BJ (cell line): ENCODE data around the gene THOP1. TPM values are rescaled to one million over a fixed set of nuclear protein-coding genes. Genes with fewer than 3 reads are reported as not detected.

Source experiments
- CTCF ChIA-PET: fragments of 350-600 bp; formaldehyde crosslinking; extraction: SDS; loops from one replicate; lab custom pipeline; 2021; ENCODE audit warnings: antibody characterized with exemption, inconsistent platforms; lab: Yijun Ruan, JAX
- POLR2A ChIA-PET: fragments of 300-600 bp; sonication (Branson Sonifier 250); formaldehyde crosslinking; extraction: SDS; loops from one replicate; lab custom pipeline; 2021; ENCODE audit warnings: antibody characterized with exemption; lab: Charles Lee
- DNase-seq: peaks from one replicate; pipeline ENCODE4 v3.0.0-alpha.2; 2011; ENCODE audit warnings: low read depth
- H3K27me3 ChIP-seq: 2 replicates; pipeline ENCODE4 v1.6.0; 2011; ENCODE audit warnings: low read length; ENCODE audit not compliant: control insufficient read depth, insufficient read depth
- H3K36me3 ChIP-seq: 2 replicates; pipeline ENCODE4 v1.5.1; 2011; ENCODE audit warnings: low read length; ENCODE audit not compliant: control insufficient read depth, insufficient read depth
- H3K4me3 ChIP-seq: 2 replicates; pipeline ENCODE4 v1.5.1; 2011; ENCODE audit warnings: low read depth, mild to moderate bottlenecking, control low read depth, low read length
- CTCF ChIP-seq: IDR thresholded peaks from 2 replicates; pipeline ENCODE4 v1.5.1; 2011; ENCODE audit warnings: low read depth, mild to moderate bottlenecking, control low read depth, inconsistent platforms, low read length, moderate library complexity; ENCODE audit not compliant: insufficient read depth
- polyA plus RNA-seq: library from polyadenylated mRNA; depleted of rRNA; stranded (reverse); fragments of >200 nt; gene quantifications from 2 replicates; pipeline ENCODE4 v1.2.3, GENCODE V29; 2011

The THOP1 gene
- polyA plus RNA-seq, 1 experiment = 71.7 TPM

DNA sequence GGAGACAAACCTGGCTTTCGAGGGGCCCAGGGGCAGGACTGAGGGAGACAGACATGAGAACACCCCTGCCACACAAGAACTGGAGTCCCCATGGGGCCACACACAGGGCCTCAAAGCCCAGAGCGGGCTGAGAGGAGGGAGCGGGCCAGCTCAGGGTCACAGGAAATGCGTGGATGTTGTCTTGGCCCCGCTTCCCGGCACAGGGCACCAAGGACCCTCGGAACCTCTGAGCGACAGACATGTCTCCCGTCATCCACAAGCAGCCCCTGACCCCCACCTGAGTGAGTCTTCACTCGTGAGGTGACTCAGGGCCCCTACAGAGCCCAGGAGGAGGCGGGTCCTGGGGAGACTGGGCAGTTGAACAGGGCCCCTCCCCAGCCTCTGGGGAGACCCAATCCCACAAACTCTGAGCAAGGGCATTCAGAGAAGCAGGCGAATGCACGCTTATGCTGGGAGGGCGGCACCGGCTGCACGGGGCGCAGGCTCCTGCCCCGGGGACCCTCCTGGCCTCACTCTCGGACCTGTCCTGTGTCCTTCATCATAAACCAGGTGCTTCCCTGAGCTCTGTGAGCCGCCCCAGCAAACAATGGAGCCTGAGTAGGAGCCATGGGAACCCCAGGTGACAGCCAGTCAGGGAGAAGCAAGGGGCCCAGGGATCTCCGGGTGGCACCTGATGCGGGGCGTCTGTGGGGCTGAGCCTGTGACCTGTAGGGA, 22.4 kb upstream of the THOP1 start:
- DNase-seq = no peak
- Histone ChIP-seq H3K4me3 (no peak overlapping the region), H3K27me3 (no peaks in the 10 kb centered on the region), H3K36me3 (peaks cover 38% of the 10 kb centered on the region)
- ChIA-PET CTCF (interaction anchor here (0.6 to 1.3 kb wide), 4 partner anchors 13 to 114 kb away, joined by 3 to 4 read pairs (median 4); no protein-coding TSS in a partner anchor), POLR2A (no interaction called here)
- no peak for TF ChIP-seq CTCF

GRCh38 chr19:2763687-2764086, 21.6 kb upstream of the THOP1 start:
- no peak for TF ChIP-seq CTCF
- no peak overlapping the region for H3K4me3 ChIP-seq
- peaks cover 43% of the 10 kb centered on the region for H3K36me3 ChIP-seq
- no peaks in the 10 kb centered on the region for H3K27me3 ChIP-seq
- CTCF ChIA-PET = no interaction called here
- POLR2A ChIA-PET = no interaction called here
- DNase-seq = no peak

DNA sequence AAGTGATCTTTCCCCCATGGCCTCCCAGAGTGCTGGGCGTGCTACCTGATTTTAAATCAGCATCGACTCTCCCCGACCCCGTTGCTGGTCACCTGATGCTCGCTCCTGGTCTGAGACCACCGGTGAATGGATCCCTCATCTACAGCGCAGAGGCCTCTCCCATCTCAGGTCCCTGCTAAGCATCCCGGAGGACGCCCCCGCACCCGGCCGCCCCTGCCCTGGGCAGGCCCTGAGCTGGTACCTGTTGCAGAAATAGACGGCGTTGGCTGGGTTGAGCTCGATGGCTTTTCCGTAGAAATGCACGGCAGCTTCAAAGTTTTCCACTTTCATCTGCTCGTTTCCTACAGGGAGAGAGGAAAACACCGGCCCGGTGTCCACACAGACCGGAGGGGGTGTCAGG, 20.4 kb upstream of the THOP1 start:
- no peak for TF ChIP-seq CTCF
- POLR2A ChIA-PET = no interaction called here
- Histone ChIP-seq H3K36me3 (peaks cover 39% of the 10 kb centered on the region), H3K27me3 (no peaks in the 10 kb centered on the region), H3K4me3 (no peak overlapping the region)
- no peak for DNase-seq
- CTCF ChIA-PET = no interaction called here

- Histone ChIP-seq H3K27me3 (no peaks in the 10 kb centered on the region), H3K36me3 (peaks cover 39% of the 10 kb centered on the region), H3K4me3 (no peak overlapping the region)
- POLR2A ChIA-PET = no interaction called here
- TF ChIP-seq CTCF = no peak
- DNase-seq = no peak
- CTCF ChIA-PET = no interaction called here
These were observed 19.9 kb upstream of the THOP1 start for GRCh38 chr19:2765376-2765775.

DNA sequence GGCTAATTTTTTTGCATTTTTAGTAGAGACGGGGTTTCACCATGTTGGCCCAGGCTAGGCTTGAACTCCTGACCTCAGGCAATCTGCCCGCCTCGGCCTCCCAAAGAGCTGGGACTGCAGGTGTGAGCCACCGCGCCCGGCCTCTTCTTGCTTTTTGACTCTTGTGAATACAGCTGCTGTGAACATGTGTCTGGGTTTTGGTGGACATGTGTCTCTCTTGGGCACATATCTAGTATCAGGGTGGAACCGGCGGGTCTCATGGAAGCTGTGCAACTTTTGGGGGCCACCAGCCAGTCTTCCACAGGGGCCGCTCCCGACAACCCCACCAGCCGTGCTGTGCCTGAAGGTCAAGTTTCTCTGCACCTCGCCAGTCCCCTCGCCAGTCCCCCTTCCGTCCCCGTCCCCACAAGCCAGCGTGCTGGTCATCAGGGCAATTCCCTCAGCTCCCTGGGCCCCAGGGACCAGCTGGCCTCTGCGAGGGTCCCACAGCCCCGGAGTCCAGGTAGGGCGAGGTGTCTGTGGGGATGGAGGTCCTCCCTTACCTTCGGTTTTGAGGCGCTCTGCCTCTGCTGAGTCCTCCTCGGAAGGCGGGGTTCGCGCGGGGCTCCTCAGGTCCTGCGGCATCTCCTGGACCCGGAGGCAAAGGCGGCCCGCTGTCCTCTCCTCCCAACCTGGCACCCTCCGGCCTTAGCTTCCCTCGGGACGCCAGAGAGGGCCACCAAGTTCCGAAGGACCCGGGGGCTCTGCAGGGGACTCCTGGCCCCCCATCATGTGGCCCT, 18.5 kb upstream of the THOP1 start:
- no peak for DNase-seq
- no peaks in the 10 kb centered on the region for H3K27me3 ChIP-seq
- no peak for TF ChIP-seq CTCF
- CTCF ChIA-PET = no interaction called here
- H3K4me3 ChIP-seq = no peak overlapping the region
- peaks cover 34% of the 10 kb centered on the region for H3K36me3 ChIP-seq
- POLR2A ChIA-PET = no interaction called here
